ENCODE results near the gene KRTAP10-8. TPM values are rescaled to one million over a fixed set of nuclear protein-coding genes. Genes with fewer than 3 reads are reported as not detected.
"Not testable (repeated sequence)": the region's sequence is repeated elsewhere in the genome, so short reads cannot be mapped to it uniquely, and the experiment has no call there.

Gene KRTAP10-8
- total and polyA plus RNA-seq, 4 donors = not detected

- intact Hi-C loops (cut with DNase I) = no loop called here
- Histone ChIP-seq H3K36me3 (ENCODE audit: control insufficient read depth in 1 of 2, insufficient read depth in 2 of 2, low read length in 1 of 2) (no peaks in the 10 kb centered on the region), H3K27me3 (ENCODE audit: control insufficient read depth in 1 of 2, insufficient read depth in 2 of 2, low read length in 1 of 2) (no peaks in the 10 kb centered on the region), H3K4me1 (ENCODE audit: control insufficient read depth in 1 of 2, insufficient read depth in 2 of 2, low read length in 2 of 2) (no peaks in the 10 kb centered on the region), H3K27ac (ENCODE audit: low read depth in 1 of 2, low read length in 2 of 2) (no peak overlapping the region), H3K9me3 (ENCODE audit: control insufficient read depth, low read length) (peaks cover 2% of the 10 kb centered on the region), H3K4me3 (ENCODE audit: low read length in 2 of 2) (no peak overlapping the region)
- ATAC-seq (ENCODE audit: low FRiP score) = no peak
- no peak for DNase-seq
- WGBS, 2 donors = 72 to 87% methylated on average over 4 of the region's 4 CpGs
These were observed 40.6 kb upstream of the KRTAP10-8 start for GRCh38 chr21:44571296-44571695.

- intact Hi-C loops (cut with DNase I) = no loop called here
- Histone ChIP-seq H3K4me3 (ENCODE audit: low read length in 2 of 2) (no peak overlapping the region), H3K36me3 (ENCODE audit: control insufficient read depth in 1 of 2, insufficient read depth in 2 of 2, low read length in 1 of 2) (no peaks in the 10 kb centered on the region), H3K4me1 (ENCODE audit: control insufficient read depth in 1 of 2, insufficient read depth in 2 of 2, low read length in 2 of 2) (no peaks in the 10 kb centered on the region), H3K9me3 (ENCODE audit: control insufficient read depth, low read length) (peaks cover 2% of the 10 kb centered on the region), H3K27me3 (ENCODE audit: control insufficient read depth in 1 of 2, insufficient read depth in 2 of 2, low read length in 1 of 2) (no peaks in the 10 kb centered on the region), H3K27ac (ENCODE audit: low read depth in 1 of 2, low read length in 2 of 2) (no peak overlapping the region)
- 94 to 95% methylated on average over 39 to 40 of the region's 40 CpGs for WGBS, 2 donors
- peak in 1 of 2 donors; percentile 65 for DNase-seq
- ATAC-seq (ENCODE audit: low FRiP score) = no peak
These were observed 39.8 kb upstream of the KRTAP10-8 start for GRCh38 chr21:44571844-44572782.

- no peaks in the 10 kb centered on the region for H3K27me3 ChIP-seq (ENCODE audit: control insufficient read depth in 1 of 2, insufficient read depth in 2 of 2, low read length in 1 of 2)
- no peaks in the 10 kb centered on the region for H3K36me3 ChIP-seq (ENCODE audit: control insufficient read depth in 1 of 2, insufficient read depth in 2 of 2, low read length in 1 of 2)
- no peak overlapping the region for H3K4me3 ChIP-seq (ENCODE audit: low read length in 2 of 2)
- ATAC-seq (ENCODE audit: low FRiP score) = no peak
- H3K9me3 ChIP-seq (ENCODE audit: control insufficient read depth, low read length) = peaks cover 6% of the 10 kb centered on the region
- H3K27ac ChIP-seq (ENCODE audit: low read depth in 1 of 2, low read length in 2 of 2) = no peak overlapping the region
- H3K4me1 ChIP-seq (ENCODE audit: control insufficient read depth in 1 of 2, insufficient read depth in 2 of 2, low read length in 2 of 2) = no peaks in the 10 kb centered on the region
- peak in 1 of 2 donors; percentile 50 for DNase-seq
- intact Hi-C loops (cut with DNase I) = no loop called here
- WGBS, 2 donors = 44% methylated on average over 15 of the region's 15 CpGs
These were observed 38.8 kb upstream of the KRTAP10-8 start for GRCh38 chr21:44572959-44573583.

GRCh38 chr21:44573630-44574456 lies 38.0 kb upstream of the KRTAP10-8 start, which contains the start of gene KRTAP10-4:
Gene KRTAP10-4, plus strand, starts transcription at chr21:44573729. Its CDS starts 30 bp downstream, at chr21:44573759.
- H3K9me3 ChIP-seq (ENCODE audit: control insufficient read depth, low read length); H3K4me1 ChIP-seq (ENCODE audit: control insufficient read depth in 1 of 2, insufficient read depth in 2 of 2, low read length in 2 of 2); ATAC-seq (ENCODE audit: low FRiP score); H3K4me3 ChIP-seq (ENCODE audit: low read length in 2 of 2); H3K36me3 ChIP-seq (ENCODE audit: control insufficient read depth in 1 of 2, insufficient read depth in 2 of 2, low read length in 1 of 2); H3K27me3 ChIP-seq (ENCODE audit: control insufficient read depth in 1 of 2, insufficient read depth in 2 of 2, low read length in 1 of 2); H3K27ac ChIP-seq (ENCODE audit: low read depth in 1 of 2, low read length in 2 of 2); intact Hi-C loops (cut with DNase I): not testable (repeated sequence)
- peak in 1 of 2 donors; percentile 73 for DNase-seq
- WGBS, 2 donors = 35 to 44% methylated on average over 21 to 23 of the region's 25 CpGs

GRCh38 chr21:44574457-44575306 lies 37.2 kb upstream of the KRTAP10-8 start:
- DNase-seq = peak in 1 of 2 donors; percentile 35
- WGBS, 2 donors = 51 to 62% methylated on average over 18 to 21 of the region's 21 CpGs
- no peak for ATAC-seq (ENCODE audit: low FRiP score)
- no peak overlapping the region for H3K27ac ChIP-seq (ENCODE audit: low read depth in 1 of 2, low read length in 2 of 2)
- intact Hi-C loops (cut with DNase I) = no loop called here
- H3K36me3 ChIP-seq (ENCODE audit: control insufficient read depth in 1 of 2, insufficient read depth in 2 of 2, low read length in 1 of 2) = no peaks in the 10 kb centered on the region
- H3K4me1 ChIP-seq (ENCODE audit: control insufficient read depth in 1 of 2, insufficient read depth in 2 of 2, low read length in 2 of 2) = no peaks in the 10 kb centered on the region
- H3K9me3 ChIP-seq (ENCODE audit: control insufficient read depth, low read length) = peaks cover 6% of the 10 kb centered on the region
- H3K27me3 ChIP-seq (ENCODE audit: control insufficient read depth in 1 of 2, insufficient read depth in 2 of 2, low read length in 1 of 2) = no peaks in the 10 kb centered on the region
- H3K4me3 ChIP-seq (ENCODE audit: low read length in 2 of 2) = no peak overlapping the region

- WGBS, 2 donors = 91 to 92% methylated on average over 20 of the region's 20 CpGs
These were observed 36.4 kb upstream of the KRTAP10-8 start for GRCh38 chr21:44575307-44576024.

GRCh38 chr21:44576025-44576420 lies 35.9 kb upstream of the KRTAP10-8 start:
- 80 to 85% methylated on average over 10 of the region's 10 CpGs for WGBS, 2 donors
- intact Hi-C loops (cut with DNase I) = no loop called here
- H3K36me3 ChIP-seq (ENCODE audit: control insufficient read depth in 1 of 2, insufficient read depth in 2 of 2, low read length in 1 of 2) = no peaks in the 10 kb centered on the region
- no peak for ATAC-seq (ENCODE audit: low FRiP score)
- DNase-seq = peak in 1 of 2 donors; percentile 49
- no peak overlapping the region for H3K4me3 ChIP-seq (ENCODE audit: low read length in 2 of 2)
- H3K4me1 ChIP-seq (ENCODE audit: control insufficient read depth in 1 of 2, insufficient read depth in 2 of 2, low read length in 2 of 2) = no peaks in the 10 kb centered on the region
- no peak overlapping the region for H3K27ac ChIP-seq (ENCODE audit: low read depth in 1 of 2, low read length in 2 of 2)
- H3K27me3 ChIP-seq (ENCODE audit: control insufficient read depth in 1 of 2, insufficient read depth in 2 of 2, low read length in 1 of 2) = no peaks in the 10 kb centered on the region
- peaks cover 5% of the 10 kb centered on the region for H3K9me3 ChIP-seq (ENCODE audit: control insufficient read depth, low read length)

More at GRCh38 chr21:44575307-44576024, 36.4 kb upstream of the KRTAP10-8 start:
- H3K36me3 ChIP-seq (ENCODE audit: control insufficient read depth in 1 of 2, insufficient read depth in 2 of 2, low read length in 1 of 2) = no peaks in the 10 kb centered on the region
- H3K4me3 ChIP-seq (ENCODE audit: low read length in 2 of 2) = no peak overlapping the region
- no peak for ATAC-seq (ENCODE audit: low FRiP score)
- H3K4me1 ChIP-seq (ENCODE audit: control insufficient read depth in 1 of 2, insufficient read depth in 2 of 2, low read length in 2 of 2) = no peaks in the 10 kb centered on the region
- no peaks in the 10 kb centered on the region for H3K27me3 ChIP-seq (ENCODE audit: control insufficient read depth in 1 of 2, insufficient read depth in 2 of 2, low read length in 1 of 2)
- peak in 1 of 2 donors; percentile 65 for DNase-seq
- no peak overlapping the region for H3K27ac ChIP-seq (ENCODE audit: low read depth in 1 of 2, low read length in 2 of 2)
- peaks cover 4% of the 10 kb centered on the region for H3K9me3 ChIP-seq (ENCODE audit: control insufficient read depth, low read length)
- intact Hi-C loops (cut with DNase I) = no loop called here
